NCI-H2227 treated with DMSO at 0.1 percent for 48 hours (cell line): ENCODE results near the gene CEP97.
A peak's percentile ranks its signal among the peaks of the same experiment; 100 is the strongest.
"Not testable (repeated sequence)": the region's sequence is repeated elsewhere in the genome, so short reads cannot be mapped to it uniquely, and the experiment has no call there.

ENCODE experiments used
- DNase-seq: peaks from one replicate; lab custom pipeline; 2025; lab: John Stamatoyannopoulos, UW

CEP97 gene

GRCh38 chr3:101724329-101725193 is at the start of gene CEP97:
Gene CEP97 (plus strand): TSS chr3:101724614. CDS start chr3:101724677, 63 bp downstream.
- DNase-seq = peak; percentile 98

- no peak for DNase-seq
Measured at GRCh38 chr3:101675709-101676215, 48.7 kb upstream of the CEP97 start.

- DNase-seq = no peak
Measured at GRCh38 chr3:101676216-101676764, 48.1 kb upstream of the CEP97 start.

DNA sequence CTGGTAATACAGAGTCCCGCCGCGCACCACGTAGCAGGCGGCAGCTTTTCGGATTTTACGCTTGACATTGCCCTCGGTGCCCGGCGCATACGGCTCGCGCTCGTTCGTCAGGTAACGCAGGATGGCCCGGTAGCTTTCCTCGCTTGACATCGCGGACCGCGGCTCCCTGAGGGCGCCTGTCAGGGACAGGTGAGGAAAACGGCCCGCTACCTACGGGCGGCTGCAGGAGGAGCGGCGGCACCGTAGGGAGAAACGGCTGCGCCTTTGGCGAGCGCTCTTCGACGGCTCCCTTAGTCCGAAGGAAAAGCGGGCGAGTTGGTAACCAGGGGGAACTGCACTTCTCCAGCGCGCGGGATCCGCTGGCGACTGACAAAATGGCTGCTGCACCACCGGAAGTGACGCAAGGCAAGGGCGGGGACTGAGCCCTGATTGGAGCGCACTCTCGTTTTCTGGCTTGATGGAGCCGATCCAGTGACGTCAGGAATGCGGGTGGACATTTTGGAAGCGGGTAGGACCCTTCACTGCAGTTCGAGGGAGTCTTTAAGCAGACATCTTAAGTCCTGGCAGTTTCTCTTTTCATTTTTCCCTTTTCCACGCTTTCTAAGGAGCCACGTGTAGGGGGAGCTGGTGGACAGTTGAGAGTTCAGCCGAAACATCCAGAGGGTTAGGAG is 47.5 kb upstream of the CEP97 start, which contains the start of gene ZBTB11:
Gene ZBTB11 (minus strand): TSS at position 368 of the 671 bp plus-strand sequence. CDS start 218 bp downstream, at position 150.
- DNase-seq = no peak

GRCh38 chr3:101677436-101678286 is 46.8 kb upstream of the CEP97 start:
- DNase-seq = no peak

DNA sequence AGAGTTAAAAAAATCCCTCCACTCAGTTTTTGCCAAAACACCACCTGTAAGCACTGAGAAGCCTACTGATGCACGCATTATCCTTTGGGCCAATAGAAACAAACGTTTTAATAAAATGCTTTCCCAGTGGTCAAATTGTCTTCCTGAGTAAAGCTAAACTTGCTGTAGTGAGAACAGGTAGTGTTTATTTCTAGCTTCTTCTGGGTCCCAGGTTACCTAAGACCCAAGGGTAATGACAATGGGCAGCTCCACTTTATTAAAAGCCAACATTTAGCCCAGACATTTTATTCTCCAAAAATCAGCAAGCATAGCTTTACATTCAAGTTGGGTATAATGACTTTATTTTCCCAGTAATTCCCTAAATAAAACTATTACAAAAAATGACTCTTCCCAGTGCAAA is 45.6 kb upstream of the CEP97 start:
- DNase-seq = not testable (repeated sequence)

- DNase-seq = no peak
Measured at GRCh38 chr3:101680466-101680865, 43.9 kb upstream of the CEP97 start.

DNA sequence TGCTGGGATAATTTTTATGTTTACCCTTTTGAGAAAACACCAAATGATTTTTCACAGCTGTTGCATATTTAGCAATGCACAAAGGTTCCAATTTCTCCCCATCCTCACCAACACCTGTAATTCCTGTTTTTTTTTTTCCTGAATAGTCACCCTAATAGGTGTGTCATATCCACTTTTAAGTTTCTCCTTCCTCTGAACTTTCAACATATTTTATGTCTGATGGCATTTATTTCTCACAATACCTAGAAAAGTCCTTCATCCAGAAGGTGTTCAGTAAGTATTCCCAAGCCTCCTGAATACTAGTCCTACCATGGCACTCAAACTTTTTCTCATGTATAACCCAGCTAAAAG is 39.4 kb upstream of the CEP97 start:
- DNase-seq = no peak

- DNase-seq = no peak
Measured at GRCh38 chr3:101685870-101686307, 38.5 kb upstream of the CEP97 start.

- no peak for DNase-seq
Measured at GRCh38 chr3:101687142-101687931, 37.1 kb upstream of the CEP97 start.

GRCh38 chr3:101689286-101689685 is 35.1 kb upstream of the CEP97 start:
- DNase-seq = no peak

GRCh38 chr3:101690972-101691371 is 33.4 kb upstream of the CEP97 start:
- no peak for DNase-seq

GRCh38 chr3:101691685-101692671 is 32.4 kb upstream of the CEP97 start:
- not testable (repeated sequence) for DNase-seq

DNA sequence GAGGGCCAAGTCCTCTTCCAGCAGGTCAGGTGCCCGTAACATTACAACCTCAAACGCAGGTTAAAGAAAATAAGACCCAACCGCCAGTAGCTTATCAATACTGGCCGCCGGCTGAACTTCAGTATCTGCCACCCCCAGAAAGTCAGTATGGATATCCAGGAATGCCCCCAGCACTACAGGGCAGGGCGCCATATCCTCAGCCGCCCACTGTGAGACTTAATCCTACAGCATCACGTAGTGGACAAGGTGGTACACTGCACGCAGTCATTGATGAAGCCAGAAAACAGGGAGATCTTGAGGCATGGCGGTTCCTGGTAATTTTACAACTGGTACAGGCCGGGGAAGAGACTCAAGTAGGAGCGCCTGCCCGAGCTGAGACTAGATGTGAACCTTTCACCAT is 30.9 kb upstream of the CEP97 start:
- DNase-seq = not testable (repeated sequence)

DNA sequence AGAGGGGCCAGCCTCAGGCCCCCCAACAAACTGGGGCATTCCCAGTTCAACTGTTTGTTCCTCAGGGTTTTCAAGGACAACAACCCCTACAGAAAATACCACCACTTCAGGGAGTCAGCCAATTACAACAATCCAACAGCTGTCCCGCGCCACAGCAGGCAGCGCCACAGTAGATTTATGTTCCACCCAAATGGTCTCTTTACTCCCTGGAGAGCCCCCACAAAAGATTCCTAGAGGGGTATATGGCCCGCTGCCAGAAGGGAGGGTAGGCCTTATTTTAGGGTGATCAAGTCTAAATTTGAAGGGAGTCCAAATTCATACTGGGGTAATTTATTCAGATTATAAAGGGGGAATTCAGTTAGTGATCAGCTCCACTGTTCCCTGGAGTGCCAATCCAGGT is 29.6 kb upstream of the CEP97 start:
- DNase-seq = not testable (repeated sequence)

DNA sequence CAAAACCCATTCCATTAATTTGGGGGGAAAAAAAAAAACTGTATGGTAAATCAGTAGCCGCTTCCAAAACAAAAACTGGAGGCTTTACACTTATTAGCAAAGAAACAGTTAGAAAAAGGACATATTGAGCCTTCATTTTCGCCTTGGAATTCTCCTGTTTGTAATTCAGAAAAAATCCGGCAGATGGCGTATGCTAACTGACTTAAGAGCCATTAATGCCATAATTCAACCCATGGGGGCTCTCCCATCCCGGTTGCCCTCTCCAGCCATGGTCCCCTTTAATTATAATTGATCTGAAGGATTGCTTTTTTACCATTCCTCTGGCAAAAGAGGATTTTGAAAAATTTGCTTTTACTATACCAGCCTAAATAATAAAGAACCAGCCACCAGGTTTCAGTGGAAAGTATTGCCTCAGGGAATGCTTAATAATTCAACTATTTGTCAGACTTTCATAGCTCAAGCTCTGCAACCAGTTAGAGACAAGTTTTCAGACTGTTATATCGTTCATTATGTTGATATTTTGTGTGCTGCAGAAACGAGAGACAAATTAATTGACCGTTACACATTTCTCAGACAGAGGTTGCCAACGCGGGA is 28.5 kb upstream of the CEP97 start:
- DNase-seq = no peak

DNA sequence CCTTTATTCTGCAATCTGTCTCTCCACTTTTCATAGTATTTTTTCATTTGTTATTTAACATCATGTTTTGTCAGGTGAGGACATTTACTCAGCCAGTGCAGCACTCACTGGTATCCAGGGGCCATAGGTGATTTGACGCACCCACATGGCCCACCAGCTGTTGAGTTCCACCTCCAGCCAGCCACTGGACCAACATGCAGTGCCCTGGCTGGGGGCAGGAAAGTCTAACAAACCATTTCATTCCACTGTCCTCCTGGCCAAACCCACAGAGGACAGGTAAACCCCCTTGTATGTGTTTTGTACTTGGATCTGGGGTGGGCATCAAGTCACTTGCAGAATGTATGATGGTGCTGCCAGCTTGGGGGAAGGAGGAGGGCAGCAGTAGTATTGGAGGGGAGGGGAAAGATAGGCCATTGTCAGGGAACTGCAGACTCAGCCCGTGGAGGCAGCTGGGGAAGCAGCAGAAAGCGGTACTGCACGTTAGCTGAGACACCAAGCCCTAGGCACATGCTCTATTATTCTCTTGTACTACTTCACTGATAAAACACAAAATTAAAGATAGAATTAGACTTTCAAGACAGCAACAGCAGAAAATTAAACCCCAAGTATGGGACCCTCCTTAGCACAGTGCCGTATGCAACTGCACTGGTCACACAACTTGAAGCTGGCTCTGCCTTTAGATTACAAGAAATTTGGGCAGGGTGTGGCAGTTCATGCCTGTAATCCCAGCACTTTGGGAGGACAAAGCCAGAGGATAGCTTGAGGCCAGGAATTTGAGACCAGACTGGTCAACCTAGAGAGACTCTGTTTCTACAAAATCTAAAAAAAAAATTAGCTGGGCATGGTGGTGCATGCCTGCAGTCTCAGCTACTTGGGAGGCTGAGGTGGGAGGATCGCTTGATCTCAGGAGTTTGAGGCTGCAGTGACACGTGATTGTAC is 22.4 kb upstream of the CEP97 start:
- DNase-seq = no peak

DNA sequence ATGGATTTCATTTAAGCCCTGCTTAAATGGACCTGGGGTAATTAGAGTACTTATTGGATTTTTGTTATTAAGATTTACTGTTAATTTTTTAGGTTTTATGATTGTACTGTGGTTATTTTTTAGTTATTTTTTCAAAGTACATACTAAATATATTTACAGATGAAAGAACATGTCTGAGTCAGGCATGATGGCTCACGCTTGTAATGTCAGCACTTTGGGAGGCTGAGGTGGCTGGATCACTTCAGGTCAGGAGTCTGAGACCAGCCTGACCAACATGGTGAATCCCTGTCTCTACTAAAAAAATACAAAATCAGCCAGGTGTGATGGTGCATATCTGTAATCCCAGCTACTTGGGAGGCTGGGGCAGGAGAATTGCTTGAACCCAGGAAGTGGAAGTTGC is 21.7 kb upstream of the CEP97 start:
- no peak for DNase-seq
